ENCODE measurements around the gene UACA.

Gene UACA

DNA sequence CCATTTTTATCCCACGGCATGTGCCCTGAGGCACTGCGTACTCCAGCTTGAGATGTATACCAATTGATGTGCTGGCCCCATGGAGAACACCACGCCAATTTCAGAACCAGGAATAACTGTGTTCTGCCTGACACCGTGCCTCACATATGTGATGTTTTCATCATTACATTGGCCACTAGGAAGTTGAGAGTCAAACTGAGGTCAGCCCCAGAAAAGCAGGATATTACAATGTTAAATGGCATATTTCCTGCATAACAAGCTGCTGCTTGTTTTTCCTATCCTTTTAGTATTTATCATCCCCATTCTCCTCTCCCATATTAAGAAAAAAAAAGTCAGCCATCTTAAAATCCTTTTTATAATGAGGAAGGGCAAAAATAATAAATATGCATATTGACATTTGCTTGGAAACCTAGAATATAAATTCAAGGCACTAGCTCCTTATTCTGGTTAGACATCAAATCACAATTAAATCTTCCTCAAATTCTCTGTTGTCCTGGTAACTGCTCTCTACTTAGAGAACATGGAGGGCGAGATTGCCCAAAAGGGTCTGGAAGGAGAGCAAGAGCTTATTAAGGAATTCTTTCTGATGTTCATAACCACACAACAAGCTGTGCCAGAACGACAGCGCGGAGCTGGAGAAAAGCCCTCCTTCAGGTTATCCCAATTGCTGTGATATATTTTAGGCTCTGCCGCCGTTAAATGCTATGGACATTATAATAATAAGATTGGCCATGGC, 112.6 kb downstream of the UACA start:
- ATAC-seq, result no peak; the same call in 2 of the 3 replicates
- TF ChIP-seq SNAI2 (CRISPR knock-in tag; IDR thresholded peaks at IDR 0.05) (no peak), ESRRG (CRISPR knock-in tag; IDR thresholded peaks at IDR 0.05) (no peak)

DNA sequence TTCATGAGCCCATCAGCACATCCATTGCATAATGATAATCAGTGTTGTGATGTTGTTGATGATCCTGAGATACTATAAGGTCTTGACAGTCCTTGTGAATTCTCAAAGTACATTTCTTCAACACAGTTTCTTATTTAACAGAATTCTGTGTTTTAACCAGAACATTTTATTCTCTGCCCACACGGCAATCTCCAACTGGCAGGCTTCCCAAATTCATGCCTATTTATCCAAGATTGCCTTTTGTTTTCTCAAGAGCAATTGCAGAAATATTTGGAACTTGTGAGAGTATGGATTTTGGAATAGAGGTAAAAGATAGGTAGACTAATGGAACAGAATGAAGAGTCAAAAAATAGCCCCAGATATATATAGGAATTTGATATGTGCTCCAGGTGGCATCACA, 116.0 kb downstream of the UACA start:
- TF ChIP-seq GLIS3 (CRISPR knock-in tag; IDR thresholded peaks at IDR 0.05) (no peak), ZFP3 (CRISPR knock-in tag; IDR thresholded peaks at IDR 0.05) (no peak)
- TF ChIP-seq, protein P1, sequence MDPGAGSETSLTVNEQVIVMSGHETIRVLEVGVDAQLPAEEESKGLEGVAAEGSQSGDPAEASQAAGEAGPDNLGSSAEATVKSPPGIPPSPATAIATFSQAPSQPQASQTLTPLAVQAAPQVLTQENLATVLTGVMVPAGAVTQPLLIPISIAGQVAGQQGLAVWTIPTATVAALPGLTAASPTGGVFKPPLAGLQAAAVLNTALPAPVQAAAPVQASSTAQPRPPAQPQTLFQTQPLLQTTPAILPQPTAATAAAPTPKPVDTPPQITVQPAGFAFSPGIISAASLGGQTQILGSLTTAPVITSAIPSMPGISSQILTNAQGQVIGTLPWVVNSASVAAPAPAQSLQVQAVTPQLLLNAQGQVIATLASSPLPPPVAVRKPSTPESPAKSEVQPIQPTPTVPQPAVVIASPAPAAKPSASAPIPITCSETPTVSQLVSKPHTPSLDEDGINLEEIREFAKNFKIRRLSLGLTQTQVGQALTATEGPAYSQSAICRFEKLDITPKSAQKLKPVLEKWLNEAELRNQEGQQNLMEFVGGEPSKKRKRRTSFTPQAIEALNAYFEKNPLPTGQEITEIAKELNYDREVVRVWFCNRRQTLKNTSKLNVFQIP (CRISPR knock-in tag; IDR thresholded peaks at IDR 0.05; ENCODE audit: borderline replicate concordance, low read depth), result no peak
- TF ChIP-seq, protein P2, sequence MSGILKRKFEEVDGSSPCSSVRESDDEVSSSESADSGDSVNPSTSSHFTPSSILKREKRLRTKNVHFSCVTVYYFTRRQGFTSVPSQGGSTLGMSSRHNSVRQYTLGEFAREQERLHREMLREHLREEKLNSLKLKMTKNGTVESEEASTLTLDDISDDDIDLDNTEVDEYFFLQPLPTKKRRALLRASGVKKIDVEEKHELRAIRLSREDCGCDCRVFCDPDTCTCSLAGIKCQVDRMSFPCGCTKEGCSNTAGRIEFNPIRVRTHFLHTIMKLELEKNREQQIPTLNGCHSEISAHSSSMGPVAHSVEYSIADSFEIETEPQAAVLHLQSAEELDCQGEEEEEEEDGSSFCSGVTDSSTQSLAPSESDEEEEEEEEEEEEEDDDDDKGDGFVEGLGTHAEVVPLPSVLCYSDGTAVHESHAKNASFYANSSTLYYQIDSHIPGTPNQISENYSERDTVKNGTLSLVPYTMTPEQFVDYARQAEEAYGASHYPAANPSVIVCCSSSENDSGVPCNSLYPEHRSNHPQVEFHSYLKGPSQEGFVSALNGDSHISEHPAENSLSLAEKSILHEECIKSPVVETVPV (CRISPR knock-in tag; IDR thresholded peaks at IDR 0.05), result no peak
- ATAC-seq, result no peak

DNA sequence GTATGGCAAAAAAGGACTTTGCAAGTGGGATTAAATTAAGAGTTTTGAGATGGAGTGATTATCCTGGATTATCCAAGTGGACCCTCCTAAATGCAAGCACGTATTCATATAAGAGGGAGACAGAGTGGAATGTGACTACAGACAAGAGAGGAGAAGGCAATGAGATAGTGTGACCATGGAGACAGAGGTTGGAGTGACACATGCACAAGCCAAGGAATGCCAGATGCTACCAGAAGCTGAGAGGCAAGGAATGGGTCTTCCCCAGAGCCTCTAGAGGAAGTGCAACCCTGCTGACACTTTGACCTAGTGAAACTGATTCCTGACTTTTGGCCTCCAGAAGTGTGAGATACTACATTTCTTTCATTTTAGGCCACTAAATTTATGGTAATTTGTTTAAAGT, 117.2 kb downstream of the UACA start:
- no peak for ATAC-seq

DNA sequence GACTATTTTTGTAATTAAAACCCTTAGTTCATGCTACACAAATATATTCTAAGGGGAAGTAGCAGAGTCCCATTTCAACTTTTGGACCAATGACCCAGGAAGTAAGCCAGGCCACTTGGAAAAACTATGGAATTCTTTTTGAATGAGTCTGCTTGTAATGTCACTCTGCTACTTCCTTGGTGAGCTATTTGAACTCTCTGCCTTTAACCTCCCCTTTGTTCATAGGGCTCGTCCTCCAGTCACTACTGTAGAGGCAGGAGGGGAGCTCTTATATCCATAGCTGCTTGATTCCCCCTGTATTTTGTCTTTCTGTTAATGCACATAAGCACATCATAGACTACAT, 119.6 kb downstream of the UACA start:
- ATAC-seq, result peak; percentile 54
- TF ChIP-seq, protein P3, sequence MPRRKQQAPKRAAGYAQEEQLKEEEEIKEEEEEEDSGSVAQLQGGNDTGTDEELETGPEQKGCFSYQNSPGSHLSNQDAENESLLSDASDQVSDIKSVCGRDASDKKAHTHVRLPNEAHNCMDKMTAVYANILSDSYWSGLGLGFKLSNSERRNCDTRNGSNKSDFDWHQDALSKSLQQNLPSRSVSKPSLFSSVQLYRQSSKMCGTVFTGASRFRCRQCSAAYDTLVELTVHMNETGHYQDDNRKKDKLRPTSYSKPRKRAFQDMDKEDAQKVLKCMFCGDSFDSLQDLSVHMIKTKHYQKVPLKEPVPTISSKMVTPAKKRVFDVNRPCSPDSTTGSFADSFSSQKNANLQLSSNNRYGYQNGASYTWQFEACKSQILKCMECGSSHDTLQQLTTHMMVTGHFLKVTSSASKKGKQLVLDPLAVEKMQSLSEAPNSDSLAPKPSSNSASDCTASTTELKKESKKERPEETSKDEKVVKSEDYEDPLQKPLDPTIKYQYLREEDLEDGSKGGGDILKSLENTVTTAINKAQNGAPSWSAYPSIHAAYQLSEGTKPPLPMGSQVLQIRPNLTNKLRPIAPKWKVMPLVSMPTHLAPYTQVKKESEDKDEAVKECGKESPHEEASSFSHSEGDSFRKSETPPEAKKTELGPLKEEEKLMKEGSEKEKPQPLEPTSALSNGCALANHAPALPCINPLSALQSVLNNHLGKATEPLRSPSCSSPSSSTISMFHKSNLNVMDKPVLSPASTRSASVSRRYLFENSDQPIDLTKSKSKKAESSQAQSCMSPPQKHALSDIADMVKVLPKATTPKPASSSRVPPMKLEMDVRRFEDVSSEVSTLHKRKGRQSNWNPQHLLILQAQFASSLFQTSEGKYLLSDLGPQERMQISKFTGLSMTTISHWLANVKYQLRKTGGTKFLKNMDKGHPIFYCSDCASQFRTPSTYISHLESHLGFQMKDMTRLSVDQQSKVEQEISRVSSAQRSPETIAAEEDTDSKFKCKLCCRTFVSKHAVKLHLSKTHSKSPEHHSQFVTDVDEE (CRISPR knock-in tag; IDR thresholded peaks at IDR 0.05), result no peak
- no peak for TF ChIP-seq PPARA (CRISPR knock-in tag; IDR thresholded peaks at IDR 0.05; ENCODE audit: borderline replicate concordance)
- TF ChIP-seq, protein P1 (CRISPR knock-in tag; IDR thresholded peaks at IDR 0.05; ENCODE audit: borderline replicate concordance, low read depth), result no peak
- TF ChIP-seq, protein P4, sequence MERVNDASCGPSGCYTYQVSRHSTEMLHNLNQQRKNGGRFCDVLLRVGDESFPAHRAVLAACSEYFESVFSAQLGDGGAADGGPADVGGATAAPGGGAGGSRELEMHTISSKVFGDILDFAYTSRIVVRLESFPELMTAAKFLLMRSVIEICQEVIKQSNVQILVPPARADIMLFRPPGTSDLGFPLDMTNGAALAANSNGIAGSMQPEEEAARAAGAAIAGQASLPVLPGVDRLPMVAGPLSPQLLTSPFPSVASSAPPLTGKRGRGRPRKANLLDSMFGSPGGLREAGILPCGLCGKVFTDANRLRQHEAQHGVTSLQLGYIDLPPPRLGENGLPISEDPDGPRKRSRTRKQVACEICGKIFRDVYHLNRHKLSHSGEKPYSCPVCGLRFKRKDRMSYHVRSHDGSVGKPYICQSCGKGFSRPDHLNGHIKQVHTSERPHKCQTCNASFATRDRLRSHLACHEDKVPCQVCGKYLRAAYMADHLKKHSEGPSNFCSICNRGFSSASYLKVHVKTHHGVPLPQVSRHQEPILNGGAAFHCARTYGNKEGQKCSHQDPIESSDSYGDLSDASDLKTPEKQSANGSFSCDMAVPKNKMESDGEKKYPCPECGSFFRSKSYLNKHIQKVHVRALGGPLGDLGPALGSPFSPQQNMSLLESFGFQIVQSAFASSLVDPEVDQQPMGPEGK (CRISPR knock-in tag; IDR thresholded peaks at IDR 0.05; ENCODE audit: borderline replicate concordance), result no peak
- no peak for TF ChIP-seq SNAI2 (CRISPR knock-in tag; IDR thresholded peaks at IDR 0.05)
- TF ChIP-seq ZFP3 (CRISPR knock-in tag; IDR thresholded peaks at IDR 0.05), result no peak
- no peak for TF ChIP-seq ZNF565 (CRISPR knock-in tag; conservative IDR thresholded peaks at IDR 0.05; ENCODE audit: low read depth)
- no peak for TF ChIP-seq OSR1 (CRISPR knock-in tag; IDR thresholded peaks at IDR 0.05)
- no peak for TF ChIP-seq GLIS3 (CRISPR knock-in tag; IDR thresholded peaks at IDR 0.05)
- TF ChIP-seq ZNF8 (CRISPR knock-in tag; IDR thresholded peaks at IDR 0.05), result no peak
- TF ChIP-seq TOX (CRISPR knock-in tag; IDR thresholded peaks at IDR 0.05; ENCODE audit: borderline replicate concordance), result no peak
- no peak for TF ChIP-seq TCF4 (CRISPR knock-in tag; IDR thresholded peaks at IDR 0.05; ENCODE audit: borderline replicate concordance)
- TF ChIP-seq ZFP30 (CRISPR knock-in tag; IDR thresholded peaks at IDR 0.05), result no peak
- TF ChIP-seq, protein P2 (CRISPR knock-in tag; IDR thresholded peaks at IDR 0.05), result no peak
- TF ChIP-seq RARB (CRISPR knock-in tag; IDR thresholded peaks at IDR 0.05), result no peak
- TF ChIP-seq ZC3H10 (CRISPR knock-in tag; IDR thresholded peaks at IDR 0.05), result no peak
- no peak for TF ChIP-seq CSDC2 (CRISPR knock-in tag; IDR thresholded peaks at IDR 0.05)
- no peak for TF ChIP-seq ISL1 (CRISPR knock-in tag; IDR thresholded peaks at IDR 0.05)
- TF ChIP-seq ESRRG (CRISPR knock-in tag; IDR thresholded peaks at IDR 0.05), result no peak

More for the DNA sequence above, 117.2 kb downstream of the UACA start:
- TF ChIP-seq RARB (CRISPR knock-in tag; IDR thresholded peaks at IDR 0.05), result no peak
- TF ChIP-seq GLIS3 (CRISPR knock-in tag; IDR thresholded peaks at IDR 0.05), result no peak
- TF ChIP-seq ZNF565 (CRISPR knock-in tag; conservative IDR thresholded peaks at IDR 0.05; ENCODE audit: low read depth), result no peak
- no peak for TF ChIP-seq ZC3H10 (CRISPR knock-in tag; IDR thresholded peaks at IDR 0.05)
- no peak for TF ChIP-seq TCF4 (CRISPR knock-in tag; IDR thresholded peaks at IDR 0.05; ENCODE audit: borderline replicate concordance)
- TF ChIP-seq ZNF70 (CRISPR knock-in tag; IDR thresholded peaks at IDR 0.05), result no peak
- TF ChIP-seq TOX (CRISPR knock-in tag; IDR thresholded peaks at IDR 0.05; ENCODE audit: borderline replicate concordance), result no peak
- TF ChIP-seq, protein P1 (CRISPR knock-in tag; IDR thresholded peaks at IDR 0.05; ENCODE audit: borderline replicate concordance, low read depth), result no peak
- no peak for TF ChIP-seq ZFP30 (CRISPR knock-in tag; IDR thresholded peaks at IDR 0.05)
- TF ChIP-seq SNAI2 (CRISPR knock-in tag; IDR thresholded peaks at IDR 0.05), result no peak
- TF ChIP-seq ZNF8 (CRISPR knock-in tag; IDR thresholded peaks at IDR 0.05), result no peak

All from SK-N-SH treated with all-trans-retinoic acid at 6 μM for 48 hours (cell line).